Measurements from ENCODE around the gene KRT6B. TPM values are rescaled to one million over a fixed set of nuclear protein-coding genes. Genes with fewer than 3 reads are reported as not detected.
"Not testable (repeated sequence)": the region's sequence is repeated elsewhere in the genome, so short reads cannot be mapped to it uniquely, and the experiment has no call there.

KRT6B gene
- total RNA-seq, 1 donor = not detected

DNA sequence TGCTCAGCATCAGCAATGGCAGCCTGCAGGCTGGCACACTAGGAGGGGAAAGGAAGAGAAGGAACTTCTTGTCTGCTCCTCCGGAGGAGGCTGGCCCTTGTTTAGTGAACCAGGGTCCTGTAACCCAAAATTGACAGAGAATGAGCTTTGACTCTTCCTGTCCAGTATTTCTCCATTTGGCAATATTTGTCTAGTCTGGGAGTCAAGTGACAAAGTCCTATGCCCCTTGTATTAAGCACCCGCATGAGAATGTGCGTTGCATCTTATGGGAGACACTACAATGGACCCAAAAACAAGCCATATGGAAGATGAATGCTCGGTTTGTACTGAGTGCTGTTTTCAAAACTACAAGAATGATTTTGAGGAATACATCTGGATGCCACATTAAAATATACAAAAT is 17.9 kb upstream of the KRT6B start:
- H3K4me3 ChIP-seq (ENCODE audit: low read depth, low read length) = no peak overlapping the region
- TF ChIP-seq, protein P1, sequence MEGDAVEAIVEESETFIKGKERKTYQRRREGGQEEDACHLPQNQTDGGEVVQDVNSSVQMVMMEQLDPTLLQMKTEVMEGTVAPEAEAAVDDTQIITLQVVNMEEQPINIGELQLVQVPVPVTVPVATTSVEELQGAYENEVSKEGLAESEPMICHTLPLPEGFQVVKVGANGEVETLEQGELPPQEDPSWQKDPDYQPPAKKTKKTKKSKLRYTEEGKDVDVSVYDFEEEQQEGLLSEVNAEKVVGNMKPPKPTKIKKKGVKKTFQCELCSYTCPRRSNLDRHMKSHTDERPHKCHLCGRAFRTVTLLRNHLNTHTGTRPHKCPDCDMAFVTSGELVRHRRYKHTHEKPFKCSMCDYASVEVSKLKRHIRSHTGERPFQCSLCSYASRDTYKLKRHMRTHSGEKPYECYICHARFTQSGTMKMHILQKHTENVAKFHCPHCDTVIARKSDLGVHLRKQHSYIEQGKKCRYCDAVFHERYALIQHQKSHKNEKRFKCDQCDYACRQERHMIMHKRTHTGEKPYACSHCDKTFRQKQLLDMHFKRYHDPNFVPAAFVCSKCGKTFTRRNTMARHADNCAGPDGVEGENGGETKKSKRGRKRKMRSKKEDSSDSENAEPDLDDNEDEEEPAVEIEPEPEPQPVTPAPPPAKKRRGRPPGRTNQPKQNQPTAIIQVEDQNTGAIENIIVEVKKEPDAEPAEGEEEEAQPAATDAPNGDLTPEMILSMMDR (IDR thresholded peaks at IDR 0.05; ENCODE audit: insufficient read depth, low read length) = no peak
- no peak for DNase-seq (ENCODE audit: low read depth)

DNA sequence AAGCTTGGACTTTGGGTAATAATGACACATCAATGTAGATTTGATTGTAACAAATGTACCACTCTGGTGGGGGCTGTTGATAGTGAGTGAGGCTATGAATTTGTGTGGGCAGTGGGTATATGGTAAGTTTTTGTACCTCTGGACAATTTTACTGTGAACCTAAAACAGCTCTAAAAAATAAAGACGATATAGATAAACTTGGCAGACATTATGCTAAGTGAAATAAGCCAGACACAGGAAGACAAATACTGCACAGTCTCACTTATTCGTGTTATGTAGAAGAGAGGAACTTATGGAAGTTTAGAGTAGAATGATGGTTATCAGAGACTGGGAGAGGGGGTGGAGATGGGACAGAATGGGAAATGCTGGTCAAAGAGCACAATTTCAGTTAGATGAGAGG is 13.0 kb upstream of the KRT6B start:
- no peak for DNase-seq (ENCODE audit: low read depth)
- TF ChIP-seq, protein P1 (IDR thresholded peaks at IDR 0.05; ENCODE audit: insufficient read depth, low read length) = no peak
- no peak overlapping the region for H3K4me3 ChIP-seq (ENCODE audit: low read depth, low read length)

DNA sequence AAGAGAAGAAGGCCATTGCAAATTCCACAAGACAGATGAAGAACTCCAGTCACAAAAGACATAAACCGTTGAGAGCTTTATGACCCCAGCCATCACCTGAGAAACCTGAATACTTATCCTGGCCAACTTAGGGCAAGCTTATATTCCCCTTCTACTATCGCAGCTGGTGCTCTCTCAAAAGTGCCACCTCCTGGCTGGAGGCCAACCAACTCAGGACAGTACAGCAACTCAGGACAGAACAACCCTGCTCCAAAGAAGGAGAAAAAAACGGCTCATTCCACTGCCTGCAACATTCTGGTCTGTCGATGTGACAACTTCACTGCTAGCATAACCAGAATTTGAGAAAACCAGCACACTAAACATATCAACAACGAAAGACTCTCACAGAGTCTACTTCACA is 9.7 kb upstream of the KRT6B start:
- DNase-seq (ENCODE audit: low read depth) = no peak
- TF ChIP-seq, protein P1 (IDR thresholded peaks at IDR 0.05; ENCODE audit: insufficient read depth, low read length) = no peak

DNA sequence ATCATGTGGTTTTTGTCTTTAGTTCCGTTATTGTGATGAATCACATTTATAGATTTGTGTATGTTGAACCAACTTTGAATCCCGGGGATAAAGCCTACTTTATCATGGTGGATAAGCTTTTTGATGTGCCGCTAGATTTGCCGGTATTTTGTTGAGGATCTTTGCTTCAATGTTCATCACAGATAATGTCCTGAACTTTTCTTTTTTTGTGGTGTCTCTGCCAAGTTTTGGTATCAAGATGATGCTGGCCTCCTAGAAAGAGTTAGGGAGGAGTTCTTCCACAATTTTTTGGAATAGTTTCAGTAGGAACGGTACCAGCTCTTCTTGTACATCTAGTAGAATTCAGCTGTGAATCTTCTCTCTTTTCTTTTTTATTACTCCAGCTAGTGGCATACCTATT is 6.9 kb upstream of the KRT6B start:
- H3K4me3 ChIP-seq (ENCODE audit: low read depth, low read length) = no peak overlapping the region
- TF ChIP-seq, protein P1 (IDR thresholded peaks at IDR 0.05; ENCODE audit: insufficient read depth, low read length) = no peak
- DNase-seq (ENCODE audit: low read depth) = no peak

More for the DNA sequence above, 9.7 kb upstream of the KRT6B start:
- H3K4me3 ChIP-seq (ENCODE audit: low read depth, low read length) = no peak overlapping the region

DNA sequence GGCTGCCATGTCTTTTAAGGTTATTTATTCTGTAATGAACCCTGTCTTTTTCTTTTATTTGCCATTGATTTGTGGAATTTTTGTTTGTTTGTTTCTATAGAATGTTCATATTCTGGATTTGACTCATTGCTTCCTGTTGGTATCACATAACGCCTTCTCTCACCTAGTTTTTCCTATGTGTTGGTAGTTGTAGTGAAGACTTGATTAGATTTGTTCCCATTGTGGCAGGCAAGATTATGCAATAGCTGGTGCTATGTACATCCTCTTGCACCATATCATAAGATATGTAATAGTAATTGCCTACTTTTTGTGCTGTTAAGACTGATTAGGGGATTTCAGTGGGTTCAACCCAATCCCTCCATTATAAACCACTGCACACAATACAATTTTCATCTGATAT is 3.9 kb upstream of the KRT6B start:
- TF ChIP-seq, protein P1 (IDR thresholded peaks at IDR 0.05; ENCODE audit: insufficient read depth, low read length) = no peak
- no peak for DNase-seq (ENCODE audit: low read depth)
- no peak overlapping the region for H3K4me3 ChIP-seq (ENCODE audit: low read depth, low read length)

DNA sequence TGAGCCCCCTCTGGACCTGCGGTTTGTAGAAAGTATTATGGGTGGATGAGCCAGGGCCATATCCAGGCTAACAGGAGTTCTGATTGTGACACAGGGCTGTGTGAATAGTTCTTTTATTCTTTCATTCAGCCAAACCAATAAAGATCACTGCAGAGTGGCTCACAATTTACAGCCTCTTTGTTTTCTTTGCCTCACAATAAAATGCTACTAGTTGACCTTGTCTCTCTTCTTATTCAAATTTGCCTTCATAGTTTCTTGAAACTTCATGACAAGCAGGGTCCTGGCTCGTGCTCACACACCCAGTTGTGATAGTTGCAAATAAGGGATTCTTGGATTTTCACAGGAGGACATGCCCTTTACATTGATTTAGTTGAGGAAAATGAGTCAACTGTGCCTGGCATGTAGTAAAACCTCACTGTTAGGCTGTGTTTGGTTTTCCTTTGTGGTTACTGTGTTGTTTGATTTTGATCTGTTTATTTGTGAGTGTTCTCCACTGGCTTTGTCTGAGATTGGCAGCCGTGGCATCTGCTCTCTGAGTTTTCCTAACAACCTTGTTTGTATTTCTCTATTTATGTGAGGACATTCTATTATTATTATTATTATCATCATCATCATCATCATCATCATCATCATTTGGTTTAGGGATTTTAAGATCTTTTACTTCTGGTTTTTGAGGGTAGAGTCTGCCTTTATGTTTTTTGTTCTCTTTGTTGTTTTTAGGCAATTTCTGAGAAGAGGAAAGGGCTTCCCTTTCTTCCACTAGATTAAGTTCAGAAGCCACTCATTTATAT is 2.7 kb upstream of the KRT6B start:
- H3K4me3 ChIP-seq (ENCODE audit: low read depth, low read length) = no peak overlapping the region
- no peak for DNase-seq (ENCODE audit: low read depth)
- TF ChIP-seq, protein P1 (IDR thresholded peaks at IDR 0.05; ENCODE audit: insufficient read depth, low read length) = no peak

DNA sequence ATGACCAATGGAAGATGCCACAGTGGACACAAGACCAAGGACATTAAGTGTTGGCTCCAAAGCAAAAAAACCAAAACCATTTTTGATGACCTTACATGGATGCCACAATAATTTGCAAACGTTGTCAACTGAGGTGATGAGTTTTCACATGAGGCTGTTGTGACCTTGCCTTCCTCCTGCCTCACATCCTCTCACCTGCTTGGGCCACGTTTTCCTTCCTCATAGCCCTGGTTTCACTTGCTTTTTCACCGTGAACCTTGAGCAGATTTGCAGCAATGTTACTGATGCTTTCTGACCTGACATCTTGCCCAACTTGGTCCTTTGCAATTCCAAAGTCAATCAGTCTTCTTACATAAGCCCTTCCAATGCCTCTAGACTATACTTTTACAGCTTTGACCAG is 3.7 kb downstream of the KRT6B start:
- DNase-seq (ENCODE audit: low read depth) = no peak
- no peak overlapping the region for H3K4me3 ChIP-seq (ENCODE audit: low read depth, low read length)
- TF ChIP-seq, protein P1 (IDR thresholded peaks at IDR 0.05; ENCODE audit: insufficient read depth, low read length) = no peak

DNA sequence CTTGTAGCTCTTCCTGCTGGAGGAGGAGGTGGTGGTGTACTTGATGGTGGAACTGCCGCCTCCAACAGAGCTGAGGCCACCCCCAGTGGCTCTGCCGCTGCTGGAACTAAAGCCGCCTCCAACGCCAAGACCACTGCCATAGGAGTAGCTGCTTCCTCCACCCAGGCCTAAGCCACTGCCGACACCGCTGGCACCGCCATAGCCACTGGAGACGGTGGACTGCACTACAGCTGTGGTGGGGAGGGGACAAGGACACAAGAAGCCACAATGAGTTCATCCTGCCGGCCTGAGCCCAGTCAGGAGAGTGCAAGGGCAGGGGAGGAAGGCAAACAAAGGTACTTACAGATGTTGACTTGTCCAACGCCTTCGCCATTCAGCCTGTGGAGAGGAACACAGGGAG is 4.8 kb downstream of the KRT6B start:
- DNase-seq (ENCODE audit: low read depth); H3K4me3 ChIP-seq (ENCODE audit: low read depth, low read length): not testable (repeated sequence)
